HG03196 (cell line): ENCODE data around the gene MBD5.

Source experiments
- ATAC-seq: cut with Tn5 transposase; IDR thresholded peaks from one replicate; pipeline ENCODE4 v1.9.1; 2021; ENCODE audit not compliant: unreplicated experiment

MBD5 gene

DNA sequence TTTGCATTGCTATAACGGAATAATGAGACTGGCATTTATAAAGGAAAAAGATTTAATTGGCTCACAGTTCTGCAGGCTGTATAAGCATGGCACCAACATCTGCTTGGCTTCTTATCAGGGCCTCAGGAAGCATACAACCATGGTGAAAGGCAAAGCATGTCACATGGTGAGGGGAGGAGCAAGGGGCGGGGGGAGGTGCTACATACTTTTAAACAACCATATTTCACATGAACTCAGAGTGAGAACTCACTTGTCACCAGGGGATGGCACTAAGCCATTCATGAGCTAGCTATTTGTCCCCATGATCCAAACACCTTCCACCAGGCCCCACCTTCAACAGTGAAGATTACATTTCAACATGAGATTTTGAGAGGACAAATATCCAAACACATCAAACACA lies 188.7 kb downstream of the MBD5 start:
- ATAC-seq: no peak

DNA sequence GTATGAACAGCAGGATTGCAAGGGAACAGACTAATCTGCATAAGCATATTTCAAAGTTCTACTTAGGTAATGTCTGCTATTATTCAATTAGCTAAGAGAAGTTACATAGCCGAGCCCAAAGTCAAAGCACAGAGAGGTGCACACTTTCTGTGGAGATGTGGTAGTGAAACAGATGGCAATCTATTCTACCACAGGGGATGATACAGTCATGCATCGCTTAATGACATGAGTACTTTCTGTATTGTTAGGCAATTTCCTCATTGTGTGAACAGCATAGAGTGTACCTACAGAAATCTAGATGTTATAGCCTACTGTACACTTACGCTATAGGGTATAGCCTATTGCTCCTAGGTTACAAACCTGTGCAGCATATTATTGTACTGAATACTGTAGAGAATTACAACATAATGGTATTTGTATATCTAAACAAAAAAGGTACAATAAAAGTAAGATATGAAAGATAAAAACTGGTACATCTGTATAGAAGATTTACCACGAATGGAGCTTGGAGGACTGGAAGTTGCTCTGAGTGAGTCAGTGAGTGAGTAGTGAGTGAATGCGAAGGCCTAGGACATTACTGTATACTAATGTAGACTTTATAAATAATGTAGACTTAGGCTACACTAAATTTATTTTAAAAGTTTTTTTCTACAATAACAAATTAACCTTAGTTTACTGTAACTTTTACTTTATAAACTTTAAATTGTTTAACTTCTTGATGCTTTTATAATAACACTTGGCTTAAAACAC lies 197.6 kb downstream of the MBD5 start:
- ATAC-seq: no peak

DNA sequence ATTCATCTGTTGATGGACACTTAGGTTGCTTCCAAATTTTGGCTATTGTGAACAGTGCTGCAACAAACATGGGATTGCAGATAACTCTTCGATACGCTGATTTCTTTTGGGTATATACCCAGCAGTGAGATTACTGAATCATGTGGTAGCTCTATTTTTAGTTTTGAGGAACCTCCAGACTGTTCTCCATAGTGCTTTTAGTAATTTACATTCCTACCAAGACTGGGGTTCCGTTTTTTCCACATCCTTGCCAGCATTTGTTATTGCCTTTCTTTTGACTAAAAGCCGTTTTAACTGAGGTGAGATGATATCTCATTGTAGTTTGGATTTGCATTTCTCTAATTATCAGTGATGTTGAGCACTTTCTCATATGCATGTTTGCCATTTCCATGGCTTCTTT lies 200.3 kb downstream of the MBD5 start:
- ATAC-seq: no peak

DNA sequence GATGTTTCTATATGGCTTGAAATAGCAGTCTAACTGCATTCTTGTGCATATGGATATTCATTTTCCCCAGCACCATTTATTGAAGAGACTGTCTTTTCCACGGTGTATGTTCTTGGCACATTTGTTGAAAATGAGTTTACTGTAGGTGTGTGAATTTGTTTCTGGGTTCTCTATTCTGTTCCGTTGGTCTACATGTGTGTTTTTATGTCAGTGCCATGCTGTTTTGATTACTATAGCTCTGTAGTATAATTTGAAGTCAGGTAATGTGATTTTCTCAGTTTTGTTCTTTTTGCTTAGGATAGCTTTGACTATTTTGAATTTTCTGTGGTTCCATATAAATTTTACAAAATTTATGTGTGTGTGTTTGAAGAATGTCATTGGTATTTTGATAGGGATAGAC lies 201.0 kb downstream of the MBD5 start:
- no peak for ATAC-seq

DNA sequence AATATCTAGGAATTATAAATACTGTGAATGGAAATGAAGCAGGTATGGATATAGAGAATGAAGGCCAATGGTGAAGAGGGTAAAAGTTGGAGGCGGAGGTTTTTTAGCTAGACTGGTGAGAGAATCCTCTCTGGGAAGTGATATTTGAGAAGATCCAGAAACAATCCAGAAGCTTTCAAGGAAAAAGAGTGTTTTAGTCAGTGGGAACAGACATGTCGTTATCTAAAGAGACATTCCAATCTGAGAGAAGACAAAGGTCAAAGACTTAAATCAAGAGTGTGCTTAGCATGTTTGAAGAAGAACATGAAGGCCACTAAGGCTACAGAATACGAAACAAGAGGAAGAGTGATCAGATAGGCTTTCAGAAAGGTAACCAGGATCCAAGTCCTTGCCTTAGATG lies 211.0 kb downstream of the MBD5 start:
- ATAC-seq: no peak

DNA sequence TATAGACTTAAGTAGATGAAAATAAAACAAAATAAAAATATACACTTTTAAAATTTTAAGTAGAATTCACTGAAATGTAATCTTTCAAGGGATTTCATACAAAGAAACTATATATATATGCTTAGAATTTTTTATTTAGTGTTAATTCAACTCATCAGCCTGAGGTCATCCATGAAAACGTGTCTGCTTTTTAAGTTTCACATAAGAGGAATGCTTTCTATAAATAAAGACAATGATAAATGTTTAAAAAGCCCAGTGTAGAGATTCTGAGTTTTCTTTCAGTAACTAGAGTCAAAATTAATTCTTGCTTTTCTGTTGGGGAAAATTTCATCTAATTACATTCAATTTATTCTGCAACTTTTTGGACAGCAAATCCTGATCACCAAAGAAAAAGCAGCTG lies 213.3 kb downstream of the MBD5 start:
- ATAC-seq: no peak

DNA sequence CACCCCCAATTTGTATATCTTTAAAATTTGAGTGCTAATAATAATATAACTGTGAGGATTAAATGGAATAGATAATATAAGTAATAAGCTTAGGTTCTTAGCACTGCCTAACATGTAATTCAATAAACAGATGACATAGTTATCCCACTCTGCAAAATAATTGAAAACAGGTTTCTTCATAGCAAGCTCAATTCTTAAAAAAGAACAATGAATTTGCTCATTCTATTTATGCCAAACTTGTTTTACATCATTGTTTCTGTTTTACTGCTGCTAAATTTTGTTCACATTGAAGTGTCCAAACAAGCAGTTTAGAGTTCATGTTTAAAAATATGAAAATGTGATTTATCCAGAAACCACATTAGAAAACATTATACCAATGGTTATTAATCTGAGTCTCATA lies 217.0 kb downstream of the MBD5 start:
- no peak for ATAC-seq

DNA sequence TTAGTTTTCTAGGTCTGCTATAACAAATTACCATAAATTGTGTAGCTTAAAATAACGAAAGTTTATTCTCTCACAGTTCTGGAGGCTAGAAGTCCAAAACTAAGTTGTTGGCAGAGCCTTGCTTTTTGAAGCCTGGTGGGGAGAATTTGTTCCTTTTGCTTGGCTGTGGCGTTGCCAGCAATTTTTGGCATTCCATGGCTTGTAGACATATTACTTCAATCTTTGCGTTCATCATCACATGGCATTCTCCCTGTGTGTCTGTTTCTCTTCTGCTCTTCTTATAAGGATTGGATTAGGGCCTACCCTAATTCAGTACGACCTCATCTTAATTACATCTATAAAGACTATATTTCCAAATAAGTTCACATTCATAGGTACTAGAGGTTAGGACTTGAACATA lies 217.7 kb downstream of the MBD5 start:
- no peak for ATAC-seq

DNA sequence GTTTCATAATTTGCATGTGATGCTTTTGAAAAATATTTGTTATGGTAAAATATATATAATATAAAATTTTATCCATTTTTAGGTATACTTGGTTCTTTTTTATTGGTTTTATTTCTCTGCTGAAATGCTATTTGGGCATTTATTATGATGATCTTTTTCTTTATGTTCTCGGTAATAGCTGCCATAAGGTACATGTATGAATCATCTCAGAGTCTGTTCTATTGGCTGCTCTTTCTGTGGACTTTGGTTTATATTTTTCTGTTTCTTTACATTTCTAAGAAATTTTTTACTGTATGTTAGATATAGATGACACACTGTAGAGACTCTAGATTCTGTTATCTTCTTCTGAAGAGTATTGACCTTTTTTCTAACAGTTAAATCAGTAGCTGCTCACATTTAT lies 219.9 kb downstream of the MBD5 start:
- no peak for ATAC-seq

DNA sequence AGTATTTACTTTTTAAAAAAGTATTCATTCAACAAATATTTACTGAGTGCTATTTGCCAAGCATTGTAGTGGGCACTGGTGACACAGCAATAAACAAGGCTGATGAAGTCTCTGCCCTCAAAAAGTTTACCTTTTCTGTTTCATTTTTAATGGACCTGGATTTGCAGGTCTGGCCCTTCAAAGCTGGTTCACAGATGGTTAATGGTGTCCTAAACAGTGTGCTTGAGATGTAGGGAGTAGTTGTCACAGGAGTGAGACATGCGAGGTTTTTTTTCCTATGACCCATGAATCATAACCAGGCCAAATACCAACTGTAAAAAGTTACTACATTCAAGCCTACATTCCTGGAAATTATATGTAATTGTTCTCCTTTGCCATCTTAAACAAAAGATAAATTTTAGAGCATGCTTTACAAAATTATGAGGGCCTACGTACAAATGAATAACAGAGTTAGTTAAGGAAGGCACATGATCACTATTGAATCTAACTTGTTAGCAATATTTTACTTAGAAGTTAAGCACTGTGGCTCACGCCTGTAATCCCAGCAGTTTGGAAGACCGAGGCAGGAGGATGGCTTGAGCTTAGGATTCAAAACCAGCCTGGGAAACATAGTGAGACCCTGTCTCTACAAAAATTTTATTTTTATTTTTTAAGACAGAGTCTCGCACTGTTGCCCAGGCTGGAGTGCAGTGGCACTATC lies 223.9 kb downstream of the MBD5 start:
- no peak for ATAC-seq

DNA sequence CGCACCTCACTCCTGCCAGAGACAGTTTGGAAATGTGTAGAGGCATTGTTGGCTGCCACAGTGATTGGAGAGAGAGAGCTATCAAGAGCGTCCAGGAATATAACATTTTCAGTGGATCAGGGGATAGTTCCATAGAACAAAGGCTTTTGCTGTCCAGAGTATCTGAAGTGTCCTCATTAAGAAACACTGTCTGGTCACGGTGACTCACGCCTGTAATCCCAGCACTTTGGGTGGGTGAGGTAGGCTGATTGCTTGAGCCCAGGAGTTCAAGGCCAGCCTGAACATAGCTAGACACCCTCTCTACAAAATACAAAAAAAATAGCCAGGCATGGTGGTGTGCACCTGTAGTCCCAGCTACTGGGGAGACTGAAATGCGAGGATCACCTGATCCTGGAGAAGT lies 231.1 kb downstream of the MBD5 start:
- no peak for ATAC-seq

DNA sequence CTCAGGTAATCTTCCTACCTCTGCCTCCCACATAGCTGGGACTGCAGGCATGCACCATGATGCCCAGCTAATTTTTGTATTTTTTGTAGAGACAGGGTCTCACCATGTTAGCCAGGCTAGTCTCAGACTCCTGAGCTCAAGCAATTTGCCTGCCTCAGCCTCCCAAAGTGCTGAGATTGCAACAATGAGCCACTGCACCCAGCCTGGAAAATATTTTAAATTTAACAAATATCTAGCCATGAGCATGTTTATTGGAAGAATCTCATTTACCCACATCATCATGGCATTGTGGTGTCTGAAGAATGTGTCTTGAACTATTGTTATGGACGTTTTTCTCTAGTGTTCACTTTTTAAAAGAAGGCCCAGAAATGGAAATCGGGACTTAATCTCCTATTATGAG lies 231.8 kb downstream of the MBD5 start:
- ATAC-seq: no peak

DNA sequence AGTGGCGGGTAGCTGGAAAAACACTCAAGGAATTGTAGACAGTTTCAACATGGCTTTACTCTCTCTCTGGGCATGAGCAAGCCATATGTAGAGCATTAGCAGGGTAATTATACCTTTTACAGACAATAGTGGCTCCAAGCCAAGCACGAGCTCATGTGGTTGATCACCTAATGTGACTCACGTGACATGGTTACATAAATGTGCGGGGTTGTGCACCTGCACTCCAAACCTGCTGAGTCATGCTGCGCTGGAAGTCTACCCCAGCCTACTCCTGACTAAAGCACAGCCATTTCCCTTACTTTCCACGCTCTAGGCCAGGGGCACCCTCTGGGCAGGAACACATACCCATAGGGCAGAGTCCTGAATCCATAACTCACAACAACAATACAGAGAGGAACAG lies 232.8 kb downstream of the MBD5 start:
- no peak for ATAC-seq

DNA sequence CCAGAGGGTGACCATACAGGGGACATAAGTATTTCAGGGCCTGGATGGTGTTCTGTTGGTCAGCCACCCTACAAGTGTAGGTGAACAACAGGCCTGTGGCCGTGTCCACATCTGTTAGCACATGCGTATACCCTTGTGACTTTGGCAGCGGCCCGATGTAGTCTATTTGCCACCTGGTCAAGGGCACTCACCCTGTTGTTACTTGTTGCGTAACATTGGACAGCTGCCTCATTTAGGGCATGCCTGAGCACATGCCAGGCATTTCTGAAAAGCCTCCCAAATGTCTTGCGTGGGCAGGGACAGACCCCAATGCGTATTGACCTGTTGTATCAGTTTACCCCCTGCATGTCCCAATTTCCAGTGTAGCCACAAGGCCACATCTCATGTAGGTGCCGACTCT lies 235.0 kb downstream of the MBD5 start:
- ATAC-seq: no peak

DNA sequence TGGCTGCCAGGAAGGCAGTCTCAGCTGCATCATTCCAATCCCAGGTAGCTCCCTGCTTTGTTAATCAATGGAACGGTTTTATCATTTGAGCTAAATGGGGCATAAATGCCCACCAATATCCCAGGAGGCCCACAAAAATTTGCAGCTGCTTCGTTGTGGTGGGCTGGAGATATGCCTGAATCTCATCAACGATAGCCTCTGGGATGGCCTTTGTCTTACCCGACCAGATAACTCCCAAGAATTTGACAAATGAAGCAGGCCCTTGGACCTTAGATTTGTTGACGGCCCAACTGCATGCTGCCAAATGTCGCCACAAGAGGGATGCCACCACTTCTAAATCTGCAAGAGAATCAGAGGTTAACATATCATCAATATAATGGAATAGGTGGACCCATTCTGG lies 236.4 kb downstream of the MBD5 start:
- no peak for ATAC-seq

DNA sequence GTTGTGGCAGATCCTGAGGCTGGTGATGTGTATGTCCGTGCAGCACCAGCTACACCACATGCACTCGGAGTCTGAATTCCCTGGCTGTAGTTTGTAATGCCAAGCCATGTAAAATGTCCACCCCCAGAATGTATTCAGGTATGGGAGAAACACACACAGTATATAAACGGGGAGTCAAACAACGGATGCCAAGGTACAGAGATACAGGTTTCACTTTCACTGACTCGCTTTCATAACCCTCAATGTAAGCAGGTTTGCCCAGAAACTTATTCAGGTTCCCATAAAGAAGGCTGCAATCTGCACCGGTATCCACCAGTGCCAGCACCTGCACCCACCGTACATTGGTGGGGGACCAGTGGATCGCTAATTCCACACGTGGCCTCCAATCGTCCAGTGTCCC lies 237.2 kb downstream of the MBD5 start:
- ATAC-seq: no peak

DNA sequence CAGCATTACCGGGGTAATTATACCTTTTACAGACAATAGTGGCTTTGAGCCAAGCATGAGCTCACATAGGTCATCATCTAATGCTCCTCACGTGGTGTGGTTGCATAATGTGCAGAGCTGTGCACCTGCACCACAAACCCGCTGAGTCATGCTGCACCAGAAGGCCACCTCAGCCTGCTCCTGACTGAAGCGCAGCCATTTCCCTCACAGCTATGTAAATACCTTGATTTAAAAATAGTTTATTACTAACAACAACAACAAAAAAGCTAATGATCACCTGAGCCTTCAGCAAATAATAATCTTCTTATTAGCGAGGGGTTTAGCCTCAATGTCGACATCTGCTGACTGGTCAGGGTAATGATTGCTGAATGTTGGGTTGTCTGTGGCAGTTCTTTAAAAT lies 238.8 kb downstream of the MBD5 start:
- ATAC-seq: no peak

DNA sequence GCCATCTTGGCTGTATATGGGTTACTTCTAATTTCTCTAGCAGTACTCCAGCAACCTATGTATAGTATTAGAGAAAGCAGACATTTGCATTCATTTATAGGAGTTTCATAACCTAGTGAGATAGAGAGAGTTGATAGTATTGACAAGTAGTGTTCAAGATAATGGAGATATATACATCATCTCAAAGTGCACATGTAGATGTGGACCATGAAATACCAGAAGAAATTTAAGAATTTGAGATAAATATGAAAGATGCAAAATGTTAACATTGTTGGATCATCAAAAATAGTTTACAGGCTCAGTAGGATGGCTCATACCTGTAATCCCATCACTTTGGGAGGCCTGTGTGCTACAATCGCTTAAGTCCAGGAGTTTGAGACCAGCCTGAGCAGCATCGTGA lies 243.0 kb downstream of the MBD5 start:
- ATAC-seq: no peak

DNA sequence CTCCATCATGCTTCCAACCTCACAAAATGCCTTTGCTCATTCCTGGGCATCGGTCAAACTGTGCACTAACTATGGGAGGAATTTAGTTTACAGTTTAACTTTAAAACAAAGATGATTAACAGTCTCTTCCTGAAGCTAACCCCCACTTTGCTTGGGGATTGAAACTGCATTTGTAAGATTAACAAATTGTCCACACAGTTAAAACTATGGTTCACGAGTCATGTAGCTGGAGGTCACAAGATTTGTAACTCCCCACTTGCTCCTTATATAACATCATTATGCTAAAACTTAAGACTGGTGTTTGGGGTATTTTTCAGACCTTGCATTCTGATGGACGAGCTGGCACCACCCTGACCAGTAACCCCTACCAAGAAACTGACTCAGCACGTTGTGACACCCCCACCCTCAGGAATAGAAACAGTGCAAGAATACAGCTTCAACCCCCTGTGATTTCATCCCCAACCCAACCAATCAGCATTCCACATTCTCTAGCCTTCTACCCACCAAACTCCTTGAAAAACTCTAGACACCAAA lies 252.3 kb downstream of the MBD5 start:
- ATAC-seq: no peak

DNA sequence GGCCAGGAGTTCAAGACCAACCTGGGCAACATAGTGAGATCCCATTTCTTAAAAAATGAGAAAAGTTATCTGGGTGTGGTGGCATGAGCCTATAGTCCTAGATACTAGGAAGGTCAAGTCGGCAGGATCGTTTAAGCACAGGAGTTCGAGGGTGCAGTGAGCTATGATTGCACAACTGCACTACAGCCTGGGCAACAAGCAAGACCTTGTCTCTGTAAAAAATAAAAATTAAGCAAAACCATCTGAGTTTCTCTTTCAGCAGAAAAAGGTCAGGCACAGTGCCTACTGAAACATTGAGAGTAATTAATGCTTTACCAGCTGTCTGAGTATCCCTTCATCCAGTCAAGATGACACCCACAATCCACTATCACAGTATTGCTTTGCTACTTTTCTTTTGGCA lies 258.3 kb downstream of the MBD5 start:
- no peak for ATAC-seq

DNA sequence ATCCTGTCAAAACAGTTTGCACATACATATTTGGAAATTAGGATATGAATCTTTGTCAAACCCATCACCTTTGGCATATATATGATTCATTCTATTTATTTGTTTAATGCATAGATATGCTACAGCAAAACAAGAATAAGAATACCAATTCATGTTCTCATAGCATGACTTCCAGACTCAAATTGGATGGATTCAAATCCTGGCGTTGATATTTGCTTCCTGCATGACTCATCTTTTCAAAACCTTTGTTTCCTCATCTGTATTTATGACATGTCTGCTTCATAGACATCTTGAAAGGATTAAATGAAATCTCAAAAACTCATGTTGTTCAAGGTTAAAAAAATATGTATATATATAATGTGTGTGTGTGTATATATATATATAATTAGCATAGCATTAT lies 261.3 kb downstream of the MBD5 start:
- no peak for ATAC-seq

DNA sequence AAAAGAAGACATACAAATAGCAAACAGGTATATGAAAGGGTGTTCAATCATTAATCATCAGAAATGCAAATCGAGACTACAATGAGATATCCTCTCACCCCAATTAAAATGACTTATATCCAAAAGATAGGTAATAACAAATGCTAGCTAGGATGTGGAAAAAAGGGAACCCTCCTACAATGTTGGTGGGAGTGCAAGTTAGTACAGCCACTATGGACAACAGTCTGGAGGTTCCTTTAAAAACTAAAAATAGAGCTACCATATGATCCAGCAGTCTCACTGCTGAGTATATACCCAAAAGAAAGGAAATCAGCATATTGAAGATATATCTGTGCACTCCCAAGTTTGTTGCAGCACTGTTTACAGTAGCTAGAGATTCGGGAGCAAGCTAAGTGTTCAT lies 271.5 kb downstream of the MBD5 start:
- ATAC-seq: no peak

DNA sequence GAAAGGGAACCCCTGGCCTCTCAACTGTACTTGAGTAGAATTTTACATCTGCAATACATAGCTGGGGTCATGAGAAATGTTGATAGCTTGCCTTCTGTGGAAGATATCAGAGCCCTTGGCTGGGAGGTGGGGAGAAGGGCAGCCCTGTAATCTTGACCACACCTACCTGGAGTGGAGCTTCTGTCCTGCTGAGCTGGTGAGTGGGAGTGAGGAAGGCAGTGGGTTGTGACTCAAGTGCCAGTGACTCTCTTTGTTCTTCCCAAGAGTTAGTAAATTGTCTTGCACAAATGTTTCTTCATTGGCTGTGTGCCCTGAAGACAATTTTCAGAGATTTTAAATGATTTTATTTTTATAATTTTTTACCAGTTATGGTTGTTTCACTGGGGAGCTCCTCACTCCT lies 277.3 kb downstream of the MBD5 start:
- no peak for ATAC-seq
